A549 (cell line): ENCODE data around the gene MCOLN1.

ENCODE experiments used
- CTCF ChIP-seq: fragments of >200 bp; sonication (Bioruptor Twin); formaldehyde crosslinking; IDR thresholded peaks from 3 replicates; pipeline ENCODE4 v1.5.1; 2016
- EP300 ChIP-seq, 2 experiments: fragments of >200 bp; sonication (Bioruptor Twin); formaldehyde crosslinking; IDR thresholded peaks; 2 replicates in 1 of 2; 3 replicates in 1 of 2; pipeline ENCODE4 v1.6.1; 2016 to 2017
- HMGXB4 ChIP-seq: fragments of 250-450 bp; sonication (Bioruptor Pico); IDR thresholded peaks from 2 replicates; pipeline ENCODE4 v1.5.0; 2021; ENCODE audit warnings: mild to moderate bottlenecking, moderate library complexity, borderline replicate concordance
- POLR2A ChIP-seq: IDR thresholded peaks from 2 replicates; pipeline ENCODE4 v1.6.1; 2012; ENCODE audit warnings: mild to moderate bottlenecking, low read length
- POLR2AphosphoS2 ChIP-seq: conservative IDR thresholded peaks from 2 replicates; pipeline ENCODE4 v1.6.1; 2012; ENCODE audit warnings: low read length, improper control_type of control experiment, inconsistent platforms
- RAD21 ChIP-seq, 2 experiments: fragments of >200 bp in 1 of 2; sonication (Bioruptor Twin) in 1 of 2; formaldehyde crosslinking in 1 of 2; IDR thresholded peaks in 1 of 2; conservative IDR thresholded peaks in 1 of 2; 2 replicates in 1 of 2; 3 replicates in 1 of 2; pipeline ENCODE4 v1.6.1; 2012 to 2018; ENCODE audit warnings: inconsistent platforms in 1 of 2
- SREBF2 ChIP-seq: fragments of 450-650 bp; IDR thresholded peaks from 2 replicates; pipeline ENCODE4 v1.6.1; 2014; ENCODE audit warnings: mild to moderate bottlenecking, moderate library complexity

- no peak for TF ChIP-seq SREBF2
- TF ChIP-seq POLR2A, result no peak
- no peak for TF ChIP-seq EP300 (IDR thresholded peaks at IDR 0.05)
- no peak for TF ChIP-seq POLR2AphosphoS2
- no peak for TF ChIP-seq CTCF
- TF ChIP-seq HMGXB4 (CRISPR knock-in tag), result no peak
- no peak for TF ChIP-seq RAD21 (conservative IDR thresholded peaks at IDR 0.05 in 1 of 2, IDR thresholded peaks at IDR 0.05 in 1 of 2)
Observed at GRCh38 chr19:7489609-7490044, 32.8 kb upstream of the MCOLN1 start.
